ENCODE data around the gene PTPRG. TPM values are rescaled to one million over a fixed set of nuclear protein-coding genes. Genes with fewer than 3 reads are reported as not detected.

The PTPRG gene
- total and polyA plus RNA-seq, 10 of the 15 experiments (the other 5 are each of a cell fraction or from before 2014, with no cell fraction given), result 0.29 to 20.7 (median 1.4) TPM

DNA sequence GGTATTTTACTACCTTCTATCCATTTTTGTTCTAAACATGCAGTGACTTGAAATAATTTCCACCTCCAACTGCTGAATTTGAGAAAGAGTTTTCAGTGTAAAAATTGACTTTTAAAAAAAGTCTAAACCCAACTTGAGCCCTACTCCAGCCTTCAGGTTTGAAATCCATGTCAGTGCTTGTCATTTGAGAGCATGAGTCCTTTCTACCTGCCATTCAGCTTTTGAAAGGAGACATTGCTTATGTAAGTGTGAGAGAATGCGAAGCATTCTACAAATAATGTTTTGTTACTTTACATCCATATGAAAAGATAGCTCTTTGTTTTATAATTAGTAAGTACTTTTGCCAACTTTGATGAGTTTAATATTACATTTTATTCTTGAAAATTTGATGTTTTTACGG is 329.2 kb downstream of the PTPRG start:
- no TSS peak for BruUV-seq (replicated peaks)
- H3K4me3 ChIP-seq, result no peak overlapping the region
- WGBS (ENCODE audit: insufficient coverage, insufficient replicate concordance, low lambda C conversion rate, missing lambda C conversion rate), result 21% methylated on average over 2 of the region's 2 CpGs
- no peak overlapping the region for H3K27ac ChIP-seq (ENCODE audit: control insufficient read depth, insufficient read depth)
- H3K36me3 ChIP-seq (ENCODE audit: control insufficient read depth in 2 of 2, insufficient read depth in 2 of 2, low read length in 1 of 2), result no peaks in the 10 kb centered on the region
- RAD21 ChIA-PET (ENCODE audit: unreplicated experiment), result interaction anchor here (1.0 to 3.6 kb wide), 12 partner anchors 9 to 325 kb away, joined by 3 to 18 read pairs (median 6); no protein-coding TSS in a partner anchor
- H3K9me3 ChIP-seq (replicated peaks; ENCODE audit: control insufficient read depth, insufficient read depth, low read length), result no peaks in the 10 kb centered on the region
- CTCF ChIA-PET, result interaction anchor here (0.7 to 3.2 kb wide), 9 partner anchors 9 to 329 kb away, joined by 3 to 15 read pairs (median 3); partner anchors contain the start of gene PTPRG
- in situ Hi-C loops (cut with MboI), result no loop called here
- intact Hi-C loops (cut with micrococcal nuclease; ENCODE audit: unreplicated experiment), result no loop called here
- H3K9ac ChIP-seq (ENCODE audit: control insufficient read depth, insufficient read depth, low read length), result no peak overlapping the region
- DNase-seq (ENCODE audit: low read depth, low spot score), result no peak
- POLR2A ChIA-PET, result interaction anchor here (1.1 to 3.9 kb wide), 5 partner anchors 8 to 207 kb away, joined by 3 to 11 read pairs (median 3); no protein-coding TSS in a partner anchor
- TF ChIP-seq, protein P1, sequence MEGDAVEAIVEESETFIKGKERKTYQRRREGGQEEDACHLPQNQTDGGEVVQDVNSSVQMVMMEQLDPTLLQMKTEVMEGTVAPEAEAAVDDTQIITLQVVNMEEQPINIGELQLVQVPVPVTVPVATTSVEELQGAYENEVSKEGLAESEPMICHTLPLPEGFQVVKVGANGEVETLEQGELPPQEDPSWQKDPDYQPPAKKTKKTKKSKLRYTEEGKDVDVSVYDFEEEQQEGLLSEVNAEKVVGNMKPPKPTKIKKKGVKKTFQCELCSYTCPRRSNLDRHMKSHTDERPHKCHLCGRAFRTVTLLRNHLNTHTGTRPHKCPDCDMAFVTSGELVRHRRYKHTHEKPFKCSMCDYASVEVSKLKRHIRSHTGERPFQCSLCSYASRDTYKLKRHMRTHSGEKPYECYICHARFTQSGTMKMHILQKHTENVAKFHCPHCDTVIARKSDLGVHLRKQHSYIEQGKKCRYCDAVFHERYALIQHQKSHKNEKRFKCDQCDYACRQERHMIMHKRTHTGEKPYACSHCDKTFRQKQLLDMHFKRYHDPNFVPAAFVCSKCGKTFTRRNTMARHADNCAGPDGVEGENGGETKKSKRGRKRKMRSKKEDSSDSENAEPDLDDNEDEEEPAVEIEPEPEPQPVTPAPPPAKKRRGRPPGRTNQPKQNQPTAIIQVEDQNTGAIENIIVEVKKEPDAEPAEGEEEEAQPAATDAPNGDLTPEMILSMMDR (IDR thresholded peaks at IDR 0.05 in 2 of 3, conservative IDR thresholded peaks at IDR 0.05 in 1 of 3; ENCODE audit: control insufficient read depth in 2 of 3, extremely low read depth in 1 of 3, insufficient read depth in 1 of 3, low read depth in 3 of 3, low read length in 3 of 3), result no peak
- TF ChIP-seq PKNOX1 (IDR thresholded peaks at IDR 0.05), result no peak
- TF ChIP-seq, protein P2, sequence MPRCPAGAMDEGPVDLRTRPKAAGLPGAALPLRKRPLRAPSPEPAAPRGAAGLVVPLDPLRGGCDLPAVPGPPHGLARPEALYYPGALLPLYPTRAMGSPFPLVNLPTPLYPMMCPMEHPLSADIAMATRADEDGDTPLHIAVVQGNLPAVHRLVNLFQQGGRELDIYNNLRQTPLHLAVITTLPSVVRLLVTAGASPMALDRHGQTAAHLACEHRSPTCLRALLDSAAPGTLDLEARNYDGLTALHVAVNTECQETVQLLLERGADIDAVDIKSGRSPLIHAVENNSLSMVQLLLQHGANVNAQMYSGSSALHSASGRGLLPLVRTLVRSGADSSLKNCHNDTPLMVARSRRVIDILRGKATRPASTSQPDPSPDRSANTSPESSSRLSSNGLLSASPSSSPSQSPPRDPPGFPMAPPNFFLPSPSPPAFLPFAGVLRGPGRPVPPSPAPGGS (IDR thresholded peaks at IDR 0.05; ENCODE audit: borderline replicate concordance, insufficient read depth, low read depth, low read length, poor library complexity, severe bottlenecking), result no peak
- ATAC-seq, result no peak
- H3K4me2 ChIP-seq (ENCODE audit: control insufficient read depth, insufficient read depth), result no peak overlapping the region
- no peak for FAIRE-seq
- H4K20me1 ChIP-seq (ENCODE audit: control insufficient read depth, insufficient read depth), result no peaks in the 10 kb centered on the region
- SMC1A ChIA-PET (ENCODE audit: uncharacterized antibody, unreplicated experiment), result interaction anchor here (0.7 to 4.1 kb wide), 21 partner anchors 10 to 326 kb away, joined by 3 to 42 read pairs (median 7); no protein-coding TSS in a partner anchor
- no peak overlapping the region for H2AFZ ChIP-seq (ENCODE audit: control insufficient read depth, low read depth, low read length)
- H3K79me2 ChIP-seq (ENCODE audit: control insufficient read depth, insufficient read depth, low read length), result no peaks in the 10 kb centered on the region
- H3K4me1 ChIP-seq (ENCODE audit: control insufficient read depth, insufficient read depth, low read length), result peaks cover 5% of the 10 kb centered on the region; the same call in 1 of the 2 replicates
- H3K27me3 ChIP-seq (replicated peaks in 1 of 2; ENCODE audit: control insufficient read depth in 2 of 2, insufficient read depth in 2 of 2, low read length in 1 of 2), result no peaks in the 10 kb centered on the region
